Sigmoid colon (tissue), 4 donors: ENCODE results near the gene RAMP1.

Source experiments
- CTCF ChIP-seq, 4 experiments: fragments of 450-650 bp in 3 of 4; fragments of 200-600 bp in 1 of 4; IDR thresholded peaks; one replicate each; pipeline ENCODE4 v1.5.1; 2016 to 2019; ENCODE audit warnings: antibody characterized with exemption in 4 of 4, mild to moderate bottlenecking in 3 of 4, moderate library complexity in 2 of 4
- EP300 ChIP-seq, 4 donors: sonication (generic); formaldehyde crosslinking; IDR thresholded peaks; one replicate each; pipeline ENCODE4 v1.6.1; 2017; ENCODE audit warnings: antibody characterized with exemption in 4 of 4
- POLR2A ChIP-seq, 2 donors: fragments of 450-650 bp; IDR thresholded peaks; one replicate each; pipeline ENCODE4 v1.6.1; 2016; ENCODE audit warnings: antibody characterized with exemption in 2 of 2, mild to moderate bottlenecking in 2 of 2, moderate library complexity in 2 of 2

- TF ChIP-seq CTCF (IDR thresholded peaks at IDR 0.05) (peak; percentile 70 to 96 (median 93)), POLR2A (IDR thresholded peaks at IDR 0.05) (no peak), EP300 (IDR thresholded peaks at IDR 0.05) (no peak)
These were observed 64.2 kb downstream of the RAMP1 start for GRCh38 chr2:237923481-237924163.
